Measurements from ENCODE around the gene TACR1. TPM values are rescaled to one million over a fixed set of nuclear protein-coding genes. Genes with fewer than 3 reads are reported as not detected.
"Not testable (repeated sequence)": the region's sequence is repeated elsewhere in the genome, so short reads cannot be mapped to it uniquely, and the experiment has no call there.

TACR1 gene
- total and polyA plus RNA-seq, 3 experiments from 2014 or later = not detected

- Histone ChIP-seq H3K4me3 (ENCODE audit: low read length) (no peak overlapping the region), H3K9me3 (ENCODE audit: low read length) (no peaks in the 10 kb centered on the region), H3K27me3 (ENCODE audit: insufficient read depth, low read length, poor library complexity, severe bottlenecking) (no peaks in the 10 kb centered on the region), H3K27ac (ENCODE audit: low read depth, low read length) (no peak overlapping the region), H3K36me3 (ENCODE audit: insufficient read depth, low read length) (no peaks in the 10 kb centered on the region), H3K4me1 (ENCODE audit: insufficient read depth, low read length) (no peaks in the 10 kb centered on the region)
- Mint-ChIP-seq H3K4me1 (no peaks in the 10 kb centered on the region), H3K36me3 (peaks cover 0 to 4% (median 0%) of the 10 kb centered on the region in 3 donors), H3K27ac (no peak overlapping the region), H3K27me3 (peaks cover 0 to 6% of the 10 kb centered on the region in 2 donors), H3K4me3 (no peak overlapping the region), H3K9me3 (peaks cover 0 to 3% (median 0%) of the 10 kb centered on the region in 5 donors)
- CTCF ChIA-PET = no interaction called here
- POLR2A ChIA-PET = no interaction called here
- no peak for DNase-seq
These were observed 24.8 kb downstream of the TACR1 start for GRCh38 chr2:75174519-75174918.

GRCh38 chr2:75173740-75174139 is 25.6 kb downstream of the TACR1 start:
- no peaks in the 10 kb centered on the region for H3K27me3 ChIP-seq (ENCODE audit: insufficient read depth, low read length, poor library complexity, severe bottlenecking)
- Mint-ChIP-seq H3K27ac (no peak overlapping the region), H3K27me3 (peaks cover 0 to 9% of the 10 kb centered on the region in 2 donors), H3K4me3 (no peak overlapping the region), H3K4me1 (no peaks in the 10 kb centered on the region), H3K9me3 (peaks cover 0 to 3% (median 0%) of the 10 kb centered on the region in 5 donors), H3K36me3 (peaks cover 0 to 4% (median 0%) of the 10 kb centered on the region in 3 donors)
- H3K4me3 ChIP-seq (ENCODE audit: low read length) = no peak overlapping the region
- ChIA-PET CTCF (no interaction called here), POLR2A (no interaction called here)
- no peaks in the 10 kb centered on the region for H3K4me1 ChIP-seq (ENCODE audit: insufficient read depth, low read length)
- DNase-seq = no peak
- H3K9me3 ChIP-seq (ENCODE audit: low read length) = no peaks in the 10 kb centered on the region
- H3K36me3 ChIP-seq (ENCODE audit: insufficient read depth, low read length) = no peaks in the 10 kb centered on the region
- H3K27ac ChIP-seq (ENCODE audit: low read depth, low read length) = no peak overlapping the region

- H3K4me1 Mint-ChIP-seq; POLR2A ChIA-PET; CTCF ChIA-PET; H3K9me3 Mint-ChIP-seq; DNase-seq; H3K27me3 Mint-ChIP-seq; H3K4me3 Mint-ChIP-seq; H3K27ac Mint-ChIP-seq; H3K27me3 ChIP-seq (ENCODE audit: insufficient read depth, low read length, poor library complexity, severe bottlenecking); H3K9me3 ChIP-seq (ENCODE audit: low read length); H3K4me1 ChIP-seq (ENCODE audit: insufficient read depth, low read length); H3K4me3 ChIP-seq (ENCODE audit: low read length); H3K27ac ChIP-seq (ENCODE audit: low read depth, low read length); H3K36me3 ChIP-seq (ENCODE audit: insufficient read depth, low read length); H3K36me3 Mint-ChIP-seq: not testable (repeated sequence)
These were observed 27.9 kb downstream of the TACR1 start for GRCh38 chr2:75171423-75171822.

- H3K27me3 Mint-ChIP-seq = peaks cover 0 to 9% of the 10 kb centered on the region in 2 donors
- no peak overlapping the region for H3K27ac Mint-ChIP-seq
- no peaks in the 10 kb centered on the region for H3K36me3 ChIP-seq (ENCODE audit: insufficient read depth, low read length)
These were observed 28.4 kb downstream of the TACR1 start for GRCh38 chr2:75170889-75171288.

GRCh38 chr2:75168186-75168585 is 31.1 kb downstream of the TACR1 start:
- Mint-ChIP-seq H3K27ac (no peak overlapping the region), H3K4me1 (no peaks in the 10 kb centered on the region), H3K9me3 (peaks cover 0 to 4% (median 0%) of the 10 kb centered on the region in 5 donors), H3K27me3 (peaks cover 0 to 9% of the 10 kb centered on the region in 2 donors), H3K4me3 (no peak overlapping the region), H3K36me3 (peaks cover 0 to 4% (median 0%) of the 10 kb centered on the region in 3 donors)
- H3K4me3 ChIP-seq (ENCODE audit: low read length) = no peak overlapping the region
- H3K36me3 ChIP-seq (ENCODE audit: insufficient read depth, low read length) = no peaks in the 10 kb centered on the region
- H3K4me1 ChIP-seq (ENCODE audit: insufficient read depth, low read length) = no peaks in the 10 kb centered on the region
- H3K9me3 ChIP-seq (ENCODE audit: low read length) = no peaks in the 10 kb centered on the region
- H3K27ac ChIP-seq (ENCODE audit: low read depth, low read length) = no peak overlapping the region
- POLR2A ChIA-PET = no interaction called here
- CTCF ChIA-PET = no interaction called here
- H3K27me3 ChIP-seq (ENCODE audit: insufficient read depth, low read length, poor library complexity, severe bottlenecking) = no peaks in the 10 kb centered on the region
- DNase-seq = no peak

More at GRCh38 chr2:75170889-75171288, 28.4 kb downstream of the TACR1 start:
- H3K27ac ChIP-seq (ENCODE audit: low read depth, low read length) = no peak overlapping the region
- DNase-seq = no peak
- H3K9me3 Mint-ChIP-seq = peaks cover 0 to 4% (median 0%) of the 10 kb centered on the region in 5 donors
- no peaks in the 10 kb centered on the region for H3K27me3 ChIP-seq (ENCODE audit: insufficient read depth, low read length, poor library complexity, severe bottlenecking)
- ChIA-PET POLR2A (no interaction called here), CTCF (no interaction called here)
- H3K36me3 Mint-ChIP-seq = peaks cover 0 to 4% (median 0%) of the 10 kb centered on the region in 3 donors
- no peaks in the 10 kb centered on the region for H3K4me1 Mint-ChIP-seq
- H3K4me3 ChIP-seq (ENCODE audit: low read length) = no peak overlapping the region
- H3K4me3 Mint-ChIP-seq = no peak overlapping the region
- H3K4me1 ChIP-seq (ENCODE audit: insufficient read depth, low read length) = no peaks in the 10 kb centered on the region
- H3K9me3 ChIP-seq (ENCODE audit: low read length) = no peaks in the 10 kb centered on the region

- Histone ChIP-seq H3K4me1 (ENCODE audit: insufficient read depth, low read length) (no peaks in the 10 kb centered on the region), H3K9me3 (ENCODE audit: low read length) (no peaks in the 10 kb centered on the region), H3K27me3 (ENCODE audit: insufficient read depth, low read length, poor library complexity, severe bottlenecking) (no peaks in the 10 kb centered on the region), H3K36me3 (ENCODE audit: insufficient read depth, low read length) (no peaks in the 10 kb centered on the region), H3K27ac (ENCODE audit: low read depth, low read length) (no peak overlapping the region), H3K4me3 (ENCODE audit: low read length) (no peak overlapping the region)
- DNase-seq = no peak
- Mint-ChIP-seq H3K4me1 (no peaks in the 10 kb centered on the region), H3K36me3 (peaks cover 0 to 4% (median 0%) of the 10 kb centered on the region in 3 donors), H3K27ac (no peak overlapping the region), H3K27me3 (peaks cover 0 to 9% of the 10 kb centered on the region in 2 donors), H3K9me3 (peaks cover 0 to 4% (median 0%) of the 10 kb centered on the region in 5 donors), H3K4me3 (no peak overlapping the region)
- POLR2A ChIA-PET = no interaction called here
- CTCF ChIA-PET = no interaction called here
These were observed 32.8 kb downstream of the TACR1 start for GRCh38 chr2:75166491-75166890.

GRCh38 chr2:75162897-75163296 is 36.4 kb downstream of the TACR1 start:
- peaks cover 0 to 2% (median 0%) of the 10 kb centered on the region in 5 donors for H3K9me3 Mint-ChIP-seq
- CTCF ChIA-PET = interaction anchor here (0.6 kb wide), 1 partner anchor 13 kb away, joined by 4 read pairs; no protein-coding TSS in a partner anchor
- Histone ChIP-seq H3K4me1 (ENCODE audit: insufficient read depth, low read length) (no peaks in the 10 kb centered on the region), H3K9me3 (ENCODE audit: low read length) (no peaks in the 10 kb centered on the region), H3K36me3 (ENCODE audit: insufficient read depth, low read length) (no peaks in the 10 kb centered on the region), H3K4me3 (ENCODE audit: low read length) (no peak overlapping the region), H3K27me3 (ENCODE audit: insufficient read depth, low read length, poor library complexity, severe bottlenecking) (no peaks in the 10 kb centered on the region), H3K27ac (ENCODE audit: low read depth, low read length) (no peak overlapping the region)
- no peaks in the 10 kb centered on the region for H3K36me3 Mint-ChIP-seq
- DNase-seq = no peak
- POLR2A ChIA-PET = no interaction called here
- H3K27me3 Mint-ChIP-seq = peaks cover 0 to 1% of the 10 kb centered on the region in 2 donors
- no peak overlapping the region for H3K4me3 Mint-ChIP-seq
- H3K4me1 Mint-ChIP-seq = no peaks in the 10 kb centered on the region
- no peak overlapping the region for H3K27ac Mint-ChIP-seq

GRCh38 chr2:75162259-75162658 is 37.1 kb downstream of the TACR1 start:
- H3K27me3 ChIP-seq (ENCODE audit: insufficient read depth, low read length, poor library complexity, severe bottlenecking) = no peaks in the 10 kb centered on the region
- no peaks in the 10 kb centered on the region for H3K9me3 ChIP-seq (ENCODE audit: low read length)
- no peak overlapping the region for H3K4me3 ChIP-seq (ENCODE audit: low read length)
- H3K9me3 Mint-ChIP-seq = peaks cover 0 to 2% (median 0%) of the 10 kb centered on the region in 5 donors
- H3K36me3 ChIP-seq (ENCODE audit: insufficient read depth, low read length) = no peaks in the 10 kb centered on the region
- no peak overlapping the region for H3K27ac ChIP-seq (ENCODE audit: low read depth, low read length)
- peaks cover 0 to 1% of the 10 kb centered on the region in 2 donors for H3K27me3 Mint-ChIP-seq
- POLR2A ChIA-PET = no interaction called here
- no peaks in the 10 kb centered on the region for H3K36me3 Mint-ChIP-seq
- no peaks in the 10 kb centered on the region for H3K4me1 ChIP-seq (ENCODE audit: insufficient read depth, low read length)
- DNase-seq = no peak
- H3K27ac Mint-ChIP-seq = no peak overlapping the region
- CTCF ChIA-PET = no interaction called here
- H3K4me3 Mint-ChIP-seq = no peak overlapping the region
- no peaks in the 10 kb centered on the region for H3K4me1 Mint-ChIP-seq

GRCh38 chr2:75157435-75157834 is 41.9 kb downstream of the TACR1 start:
- Mint-ChIP-seq H3K9me3 (peaks cover 0 to 1% (median 0%) of the 10 kb centered on the region in 5 donors), H3K4me1 (no peaks in the 10 kb centered on the region), H3K27me3 (peaks cover 0 to 1% of the 10 kb centered on the region in 2 donors), H3K36me3 (no peaks in the 10 kb centered on the region), H3K27ac (no peak overlapping the region), H3K4me3 (no peak overlapping the region)
- Histone ChIP-seq H3K9me3 (ENCODE audit: low read length) (no peaks in the 10 kb centered on the region), H3K4me1 (ENCODE audit: insufficient read depth, low read length) (no peaks in the 10 kb centered on the region), H3K4me3 (ENCODE audit: low read length) (no peak overlapping the region), H3K36me3 (ENCODE audit: insufficient read depth, low read length) (no peaks in the 10 kb centered on the region), H3K27me3 (ENCODE audit: insufficient read depth, low read length, poor library complexity, severe bottlenecking) (no peaks in the 10 kb centered on the region), H3K27ac (ENCODE audit: low read depth, low read length) (no peak overlapping the region)
- DNase-seq = no peak
- POLR2A ChIA-PET = no interaction called here
- CTCF ChIA-PET = no interaction called here

Data from CD8-positive, alpha-beta memory T cell (primary cell).